SK-N-MC (cell line): Measurements from ENCODE around the gene WRAP73.
"Not testable (repeated sequence)": the region's sequence is repeated elsewhere in the genome, so short reads cannot be mapped to it uniquely, and the experiment has no call there.

Source experiments
- EZH2 ChIP-seq: fragments of 200-600 bp; sonication (generic); IDR thresholded peaks from one replicate; pipeline ENCODE4 v1.6.1; 2017; ENCODE audit warnings: antibody characterized with exemption
- POLR2AphosphoS5 ChIP-seq: IDR thresholded peaks from 2 replicates; pipeline ENCODE4 v1.6.1; 2012; ENCODE audit warnings: mild to moderate bottlenecking, low read depth, low read length, borderline replicate concordance

DNA sequence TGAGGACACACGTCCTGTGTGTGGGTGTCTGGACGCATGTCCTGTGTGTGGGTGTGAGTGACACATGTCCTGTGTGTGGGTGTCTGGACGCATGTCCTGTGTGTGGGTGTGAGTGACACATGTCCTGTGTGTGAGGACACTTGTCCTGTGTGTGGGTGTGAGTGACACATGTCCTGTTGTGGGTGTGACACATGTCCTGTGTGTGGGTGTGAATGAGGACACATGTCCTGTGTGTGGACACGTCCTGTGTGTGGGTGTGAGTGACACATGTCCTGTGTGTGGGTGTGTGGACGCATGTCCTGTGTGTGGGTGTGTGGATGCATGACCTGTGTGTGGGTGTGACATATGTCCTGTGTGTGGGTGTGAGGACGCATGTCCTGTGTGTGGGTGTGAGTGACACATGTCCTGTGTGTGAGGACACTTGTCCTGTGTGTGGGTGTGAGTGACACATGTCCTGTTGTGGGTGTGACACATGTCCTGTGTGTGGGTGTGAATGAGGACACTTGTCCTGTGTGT lies 64.5 kb downstream of the WRAP73 start:
- TF ChIP-seq EZH2, POLR2AphosphoS5: not testable (repeated sequence)
